Medulla oblongata (tissue), 1 donor: ENCODE data around the gene TLE2.

Source experiments
- DNase-seq: peaks from one replicate; pipeline ENCODE4 v3.0.0-alpha.2; 2015; ENCODE audit errors: extremely low spot score

Gene TLE2

GRCh38 chr19:3029065-3029923 is at the start of gene TLE2:
Gene TLE2, minus strand, starts transcription at chr19:3029280. Its CDS starts 376 bp downstream, at chr19:3028904.
- no peak for DNase-seq

- no peak for DNase-seq
Measured at GRCh38 chr19:3075605-3076431, 46.7 kb upstream of the TLE2 start.

GRCh38 chr19:3073931-3074595 is 45.0 kb upstream of the TLE2 start:
- DNase-seq = no peak

- DNase-seq = no peak
Measured at GRCh38 chr19:3073159-3073563, 44.1 kb upstream of the TLE2 start.

- no peak for DNase-seq
Measured at GRCh38 chr19:3071768-3072167, 42.7 kb upstream of the TLE2 start.

GRCh38 chr19:3068071-3068470 is 39.0 kb upstream of the TLE2 start:
- DNase-seq = no peak

GRCh38 chr19:3067563-3067962 is 38.5 kb upstream of the TLE2 start:
- no peak for DNase-seq

GRCh38 chr19:3066482-3067049 is 37.5 kb upstream of the TLE2 start:
- DNase-seq = no peak

GRCh38 chr19:3065675-3066357 is 36.7 kb upstream of the TLE2 start:
- no peak for DNase-seq

- no peak for DNase-seq
Measured at GRCh38 chr19:3064011-3064330, 34.9 kb upstream of the TLE2 start.

GRCh38 chr19:3062165-3063105 is 33.4 kb upstream of the TLE2 start, which contains the start of gene TLE5:
Gene TLE5, minus strand, starts transcription at chr19:3062495. Its CDS starts 295 bp downstream, at chr19:3062200.
- DNase-seq = peak; percentile 29

GRCh38 chr19:3061182-3062161 is 32.4 kb upstream of the TLE2 start:
- peak; percentile 44 for DNase-seq

- no peak for DNase-seq
Measured at GRCh38 chr19:3060857-3061181, 31.7 kb upstream of the TLE2 start.

- DNase-seq = no peak
Measured at GRCh38 chr19:3059653-3060052, 30.6 kb upstream of the TLE2 start.

GRCh38 chr19:3058821-3059314 is 29.8 kb upstream of the TLE2 start:
- DNase-seq = no peak

- no peak for DNase-seq
Measured at GRCh38 chr19:3058009-3058820, 29.1 kb upstream of the TLE2 start.

- DNase-seq = peak; percentile 81
Measured at GRCh38 chr19:3057275-3057714, 28.2 kb upstream of the TLE2 start.
